NK-92 (cell line): Measurements from ENCODE around the gene ALKBH4.
"Not testable (repeated sequence)": the region's sequence is repeated elsewhere in the genome, so short reads cannot be mapped to it uniquely, and the experiment has no call there.

ENCODE experiments used
- DNase-seq: peaks from one replicate; lab custom pipeline; 2025; ENCODE audit not compliant: unreplicated experiment; lab: John Stamatoyannopoulos, UW

ALKBH4 gene

DNA sequence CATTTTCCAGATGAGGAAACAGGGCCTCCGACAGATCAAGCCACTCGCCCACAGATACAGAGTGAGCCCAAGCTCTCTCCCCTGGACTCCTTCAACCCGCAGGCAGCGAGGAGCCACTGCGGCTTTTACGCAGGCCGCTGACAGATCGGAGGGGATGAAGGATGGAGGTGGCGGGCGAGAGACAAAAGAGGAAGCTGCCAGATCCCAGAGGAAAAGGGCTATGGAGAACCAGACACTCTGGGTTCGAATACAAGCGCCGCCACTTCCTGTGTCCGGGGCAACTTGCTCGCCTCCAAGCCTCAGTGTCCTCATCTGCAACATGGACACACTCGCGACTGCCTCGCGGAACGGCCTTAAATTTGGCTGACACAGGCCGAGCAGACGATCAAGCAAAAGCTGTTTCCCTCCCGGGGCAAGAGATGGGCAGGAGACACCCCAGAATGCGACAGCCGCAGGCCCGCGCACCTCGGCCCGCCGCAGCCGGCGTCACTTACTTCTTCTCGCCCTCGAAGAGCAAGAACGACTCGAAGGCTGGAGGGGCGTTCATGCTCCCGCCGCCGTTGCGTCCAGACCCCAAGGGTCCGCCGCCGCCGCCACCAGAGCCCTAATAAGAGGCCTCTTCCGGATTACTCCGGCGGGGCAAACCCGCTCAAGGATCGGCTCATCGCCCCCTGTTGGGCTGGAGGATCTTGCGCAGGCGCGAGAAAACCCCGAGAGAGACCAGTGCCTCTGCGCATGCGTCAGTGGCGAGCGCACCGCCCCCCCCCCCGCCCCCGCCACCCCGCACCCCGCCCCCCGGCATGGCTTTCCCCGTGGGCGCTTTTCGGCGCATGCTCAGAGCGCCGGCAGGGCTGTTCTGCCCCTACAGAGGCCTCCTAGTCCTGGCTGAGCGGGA lies 13.9 kb upstream of the ALKBH4 start, which contains the start of gene POLR2J:
Gene POLR2J (minus strand): TSS at position 609 of the 895 bp plus-strand sequence. CDS start 62 bp downstream, at position 547.
- DNase-seq, result not testable (repeated sequence)

DNA sequence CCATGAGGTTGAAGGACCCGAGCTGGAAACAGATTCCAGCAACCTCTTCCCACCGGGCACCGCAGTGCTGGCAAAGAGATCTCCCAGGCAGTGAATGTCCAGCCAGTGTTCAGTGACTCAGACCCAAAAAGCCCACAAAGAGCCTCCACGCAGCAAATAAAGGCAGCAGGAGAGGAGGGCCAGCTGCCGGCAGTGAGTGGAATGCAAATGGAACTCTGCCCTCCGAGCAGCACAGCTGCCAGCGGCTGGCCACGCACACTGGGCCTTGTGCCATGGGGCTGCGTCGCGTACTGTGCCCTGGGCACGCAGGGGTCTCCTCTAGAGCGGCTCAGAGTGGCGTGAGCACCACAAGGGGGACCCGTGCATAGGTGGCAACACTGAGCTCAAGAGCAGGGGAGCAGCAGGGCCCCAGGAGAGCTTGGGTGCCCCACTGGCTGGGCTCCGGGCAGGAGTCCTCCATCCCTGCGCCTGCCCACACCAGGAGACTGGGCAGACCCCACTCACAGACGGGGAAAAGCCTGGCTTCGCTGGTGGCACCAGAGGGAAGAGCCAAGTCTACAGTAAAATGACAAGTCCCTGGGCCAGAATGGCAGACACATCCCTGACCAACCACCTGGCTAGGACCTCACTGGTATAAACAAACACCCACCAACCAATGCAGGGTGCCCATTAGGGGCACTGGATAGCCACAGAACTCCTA lies 10.2 kb upstream of the ALKBH4 start:
- not testable (repeated sequence) for DNase-seq

DNA sequence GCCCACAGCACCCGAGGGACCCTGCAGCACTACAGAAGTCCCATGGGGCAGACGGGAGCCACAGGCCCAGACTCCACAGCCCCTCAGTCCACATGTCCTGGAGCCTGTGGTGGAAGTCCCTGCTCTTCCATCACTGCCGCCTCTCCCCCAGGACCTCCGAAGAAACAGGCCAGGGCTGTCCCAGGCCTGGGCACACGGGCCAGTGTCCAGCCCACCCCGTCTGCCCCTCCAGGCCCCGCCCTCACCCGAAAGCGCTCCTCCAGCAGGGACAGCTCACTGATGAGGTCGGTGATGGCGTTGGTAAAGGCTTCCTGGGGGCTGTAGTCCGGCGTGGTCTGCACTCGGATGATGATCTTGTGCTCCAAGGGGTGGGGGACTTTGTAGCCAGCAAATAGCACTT lies 9.5 kb upstream of the ALKBH4 start:
- DNase-seq, result not testable (repeated sequence)

DNA sequence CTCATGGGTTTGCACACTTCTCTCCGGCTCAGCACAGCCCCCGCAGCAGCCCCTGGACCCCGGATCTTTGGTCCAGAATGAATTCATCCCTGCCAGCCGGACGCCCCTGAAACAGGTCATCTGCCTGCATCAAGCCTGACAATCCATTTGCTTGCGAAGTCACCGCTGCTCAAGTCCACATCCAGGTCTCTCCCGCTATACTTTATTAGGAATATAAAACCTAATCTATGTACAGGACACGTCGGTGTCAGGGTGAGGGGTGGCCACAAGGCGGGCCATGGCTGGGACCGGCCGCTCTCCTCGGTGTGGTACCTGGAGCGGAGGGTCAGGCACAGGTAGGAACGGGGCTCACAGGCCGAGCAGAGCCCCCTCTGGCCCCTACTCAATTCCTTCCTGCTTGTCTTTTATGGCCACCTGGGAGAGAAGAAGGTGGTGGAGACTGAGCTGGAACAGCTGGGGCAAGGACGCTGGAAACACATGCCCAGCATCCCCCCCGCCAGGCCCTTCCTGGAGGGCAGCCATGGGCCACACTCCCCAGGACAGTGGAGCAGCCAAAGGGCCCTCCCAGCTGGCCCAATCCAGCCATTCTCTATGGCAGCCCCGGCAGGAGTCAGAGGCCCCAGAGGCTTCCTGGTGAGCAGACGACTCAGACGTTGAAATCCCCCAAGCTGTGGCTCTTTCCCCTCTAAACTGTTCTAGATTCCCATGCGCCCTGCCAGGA lies 8.8 kb upstream of the ALKBH4 start:
- DNase-seq, result no peak

DNA sequence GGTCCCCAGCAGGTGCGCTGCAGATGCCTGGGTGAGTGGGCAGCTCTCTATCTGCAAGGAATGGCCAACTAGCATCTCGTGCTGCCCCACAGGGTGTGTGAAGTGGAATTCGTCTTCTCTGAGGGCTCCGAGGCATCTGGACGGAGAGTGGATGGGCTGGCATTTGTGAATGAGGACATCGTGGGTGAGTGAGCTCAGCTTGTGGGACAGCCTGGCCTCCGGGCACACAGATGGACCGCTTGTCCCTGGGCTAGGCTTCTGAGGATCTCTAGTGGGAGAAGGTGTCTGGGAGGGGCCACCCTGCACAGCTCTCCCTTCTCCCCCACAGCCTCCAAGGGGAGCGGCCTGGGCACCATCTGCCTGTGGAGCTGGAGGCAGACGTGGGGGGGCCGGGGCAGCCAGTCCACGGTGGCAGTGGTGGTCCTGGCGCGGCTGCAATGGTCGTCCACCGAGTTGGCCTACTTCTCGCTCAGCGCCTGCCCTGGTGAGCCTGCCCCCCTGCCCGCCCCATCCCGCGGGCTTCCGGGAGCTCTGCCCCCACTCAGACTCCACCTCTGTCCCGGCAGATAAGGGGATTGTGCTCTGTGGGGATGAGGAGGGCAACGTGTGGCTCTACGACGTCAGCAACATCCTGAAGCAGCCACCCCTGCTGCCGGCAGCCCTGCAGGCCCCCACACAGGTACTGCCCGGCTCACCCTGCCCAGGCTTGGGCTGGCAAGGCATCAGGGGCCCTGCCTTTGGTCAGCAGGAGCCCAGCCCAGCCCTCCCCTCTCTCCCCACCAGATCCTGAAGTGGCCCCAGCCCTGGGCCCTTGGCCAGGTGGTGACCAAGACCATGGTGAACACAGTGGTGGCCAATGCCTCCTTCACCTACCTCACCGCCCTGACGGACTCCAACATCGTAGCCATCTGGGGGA lies 7.7 kb upstream of the ALKBH4 start:
- no peak for DNase-seq

DNA sequence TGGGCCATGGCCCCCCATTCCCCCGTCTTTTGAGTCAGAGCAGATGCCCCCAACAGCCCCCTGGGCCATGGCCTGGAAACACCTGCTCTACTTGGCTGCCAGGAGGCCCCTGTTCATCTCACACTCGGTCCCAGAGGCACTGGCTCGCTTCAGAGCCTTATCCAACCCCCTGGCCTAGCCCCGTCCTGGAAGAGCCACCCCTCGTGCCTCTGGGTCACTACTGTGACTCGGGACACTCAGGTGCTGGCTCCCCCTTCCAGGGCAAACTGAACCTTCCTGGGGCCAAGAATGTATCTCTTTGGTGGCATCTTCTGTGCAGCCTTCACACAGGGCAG lies 7.1 kb upstream of the ALKBH4 start:
- DNase-seq, result no peak

DNA sequence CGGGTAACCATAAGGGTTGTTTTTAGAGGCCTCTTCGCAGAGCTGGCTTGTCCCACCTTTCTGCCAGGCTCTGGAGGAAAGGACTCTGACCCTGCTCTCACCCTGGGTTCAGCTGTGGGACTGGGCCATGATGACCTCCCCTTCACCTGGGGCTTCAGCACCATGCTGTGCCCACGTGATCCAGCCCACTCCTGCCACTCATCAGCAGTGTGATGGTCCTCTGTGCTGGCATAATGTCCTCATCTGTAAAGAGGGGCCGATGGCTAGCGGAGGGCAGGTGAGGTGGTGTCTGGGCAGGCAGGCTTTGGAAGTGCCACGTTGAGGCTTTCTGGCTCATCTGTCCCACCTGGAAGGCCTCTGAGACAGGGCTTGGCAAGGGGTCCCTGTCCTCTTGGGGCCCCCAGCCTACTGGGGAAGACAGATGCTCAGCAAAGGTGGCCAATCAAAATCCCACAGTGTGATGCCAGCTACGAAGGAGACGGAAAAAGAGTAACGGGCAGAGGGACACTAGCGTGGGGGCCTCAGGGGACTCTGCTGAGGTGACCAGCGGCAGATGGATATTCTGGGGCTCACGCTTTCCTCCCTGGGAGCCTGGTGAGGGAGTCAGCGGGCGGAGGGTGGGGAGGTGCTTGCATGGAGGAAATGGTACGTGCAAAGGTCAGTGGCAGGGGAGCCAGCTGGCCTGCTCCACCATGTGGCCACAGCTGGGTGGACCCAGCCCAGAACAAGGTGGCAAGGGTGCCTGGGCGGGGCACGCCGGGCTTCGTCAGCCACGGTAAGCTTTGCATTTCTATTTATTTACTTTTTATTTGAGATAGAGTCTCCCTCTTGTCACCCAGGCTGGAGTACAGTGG lies 5.5 kb upstream of the ALKBH4 start:
- DNase-seq, result no peak

DNA sequence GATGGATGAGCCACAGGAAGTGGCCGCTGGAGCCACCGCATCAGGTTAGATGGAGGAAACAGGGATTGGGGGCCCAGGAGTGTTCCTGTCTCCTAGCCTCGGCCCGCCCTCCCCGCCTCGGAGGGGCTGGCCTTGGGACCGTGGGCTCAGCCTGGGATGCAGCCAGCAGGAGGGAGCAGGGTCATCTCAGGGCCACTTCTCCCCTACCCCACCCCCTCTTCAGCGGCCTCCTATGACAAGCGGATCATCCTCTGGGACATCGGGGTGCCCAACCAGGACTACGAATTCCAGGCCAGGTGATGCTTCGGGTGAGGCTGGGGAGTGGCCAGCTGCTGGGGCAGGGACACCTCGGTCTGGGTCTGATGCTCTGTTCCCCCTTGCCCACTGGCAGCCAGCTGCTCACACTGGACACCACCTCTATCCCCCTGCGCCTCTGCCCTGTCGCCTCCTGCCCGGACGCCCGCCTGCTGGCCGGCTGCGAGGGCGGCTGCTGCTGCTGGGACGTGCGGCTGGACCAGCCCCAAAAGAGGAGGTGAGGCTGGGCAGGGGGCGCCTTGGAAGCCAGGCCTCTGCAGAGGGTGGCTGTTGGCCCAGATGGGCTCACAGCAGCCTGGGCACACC lies 4.8 kb upstream of the ALKBH4 start:
- DNase-seq, result no peak

DNA sequence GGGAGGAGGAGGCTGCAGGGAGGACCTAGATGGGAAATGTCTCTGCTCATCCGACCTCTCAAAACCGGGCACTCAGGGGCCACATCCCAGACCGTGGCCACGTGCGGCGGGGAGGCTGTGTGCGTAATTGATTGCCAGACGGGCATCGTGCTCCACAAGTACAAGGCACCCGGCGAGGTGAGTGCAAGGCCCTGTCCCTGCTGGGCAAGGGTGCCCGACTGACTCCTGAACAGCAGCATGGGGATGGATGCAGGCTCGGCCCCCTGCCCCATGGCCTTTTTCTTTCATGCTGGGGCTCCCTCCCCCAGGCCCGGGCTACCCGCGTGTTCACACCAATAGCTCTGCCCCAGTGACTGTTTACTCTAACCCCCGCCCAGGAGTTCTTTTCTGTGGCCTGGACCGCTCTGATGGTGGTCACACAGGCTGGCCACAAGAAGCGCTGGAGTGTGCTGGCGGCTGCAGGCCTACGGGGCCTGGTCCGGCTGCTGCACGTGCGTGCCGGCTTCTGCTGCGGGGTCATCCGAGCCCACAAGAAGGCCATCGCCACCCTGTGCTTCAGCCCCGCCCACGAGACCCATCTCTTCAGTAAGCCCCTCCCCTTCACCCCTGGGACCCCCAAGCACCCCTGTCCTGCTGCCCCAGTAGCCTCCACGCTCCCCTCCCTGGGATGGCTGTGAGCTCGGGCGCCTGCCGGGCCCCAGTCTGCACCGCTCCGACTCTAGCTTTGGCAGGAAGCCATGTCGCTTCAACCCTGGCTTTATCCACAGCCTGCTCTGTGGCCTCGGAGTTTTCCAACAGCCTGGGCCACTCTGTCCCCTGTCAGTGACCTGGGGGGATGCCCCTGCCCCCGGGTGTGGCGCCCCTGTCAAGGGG lies 4.1 kb upstream of the ALKBH4 start:
- DNase-seq, result no peak

DNA sequence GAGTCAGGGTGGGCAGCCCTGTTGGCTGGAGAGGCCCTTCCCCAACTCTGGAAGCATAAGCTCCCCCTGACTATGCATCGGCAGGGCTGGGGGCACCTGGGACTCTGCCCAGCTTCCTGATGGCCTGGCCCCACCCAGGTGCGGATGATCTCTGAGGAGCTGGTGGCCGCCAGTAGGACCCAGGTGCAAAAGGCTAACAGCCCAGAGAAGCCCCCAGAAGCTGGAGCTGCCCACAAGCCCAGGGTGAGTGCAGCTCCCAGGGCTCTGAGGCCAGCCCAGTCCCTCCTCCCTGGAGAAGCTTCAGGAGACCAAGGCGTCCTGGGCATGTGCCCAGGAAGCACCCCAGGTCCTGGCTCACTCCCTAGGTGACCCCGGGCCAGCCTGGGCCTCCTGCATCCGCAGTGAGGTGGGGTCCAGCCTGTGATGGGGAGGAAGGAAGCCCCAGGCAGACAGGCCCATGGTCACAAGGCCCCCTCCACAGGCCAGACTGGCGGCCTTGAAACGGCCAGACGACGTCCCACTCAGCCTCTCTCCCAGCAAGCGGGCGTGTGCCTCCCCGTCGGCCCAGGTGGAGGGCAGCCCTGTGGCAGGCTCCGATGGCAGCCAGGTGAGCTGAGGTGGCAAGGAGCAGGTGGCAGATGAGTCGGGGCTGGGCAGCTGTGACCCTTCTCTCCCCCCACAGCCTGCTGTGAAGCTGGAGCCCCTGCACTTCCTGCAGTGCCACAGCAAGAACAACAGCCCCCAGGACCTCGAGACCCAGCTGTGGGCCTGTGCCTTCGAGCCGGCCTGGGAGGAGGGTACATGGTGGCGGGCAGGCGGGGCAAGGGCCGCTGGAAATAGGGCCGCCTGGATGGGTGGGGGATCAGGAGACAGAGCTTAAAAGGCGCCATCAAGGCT lies 3.2 kb upstream of the ALKBH4 start:
- DNase-seq, result no peak

DNA sequence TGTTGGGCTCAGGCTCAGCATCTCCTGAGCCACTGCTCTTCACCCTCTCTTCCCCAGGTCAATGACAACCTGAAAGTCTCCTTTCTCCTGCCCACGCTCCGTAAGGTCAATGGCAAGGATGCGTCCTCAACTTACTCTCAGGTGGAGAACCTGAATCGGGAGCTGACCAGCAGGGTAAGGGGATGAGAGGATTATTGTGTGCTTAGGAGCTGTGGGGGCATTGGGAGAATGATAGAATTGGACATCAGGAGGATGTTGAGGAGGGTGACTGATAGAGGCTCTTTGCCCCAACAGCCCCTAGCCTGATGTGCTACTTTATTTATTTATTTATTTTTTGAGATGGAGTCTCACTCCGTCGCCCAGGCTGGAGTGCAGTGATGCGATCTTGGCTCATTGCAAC lies 1.4 kb upstream of the ALKBH4 start:
- DNase-seq, result no peak

DNA sequence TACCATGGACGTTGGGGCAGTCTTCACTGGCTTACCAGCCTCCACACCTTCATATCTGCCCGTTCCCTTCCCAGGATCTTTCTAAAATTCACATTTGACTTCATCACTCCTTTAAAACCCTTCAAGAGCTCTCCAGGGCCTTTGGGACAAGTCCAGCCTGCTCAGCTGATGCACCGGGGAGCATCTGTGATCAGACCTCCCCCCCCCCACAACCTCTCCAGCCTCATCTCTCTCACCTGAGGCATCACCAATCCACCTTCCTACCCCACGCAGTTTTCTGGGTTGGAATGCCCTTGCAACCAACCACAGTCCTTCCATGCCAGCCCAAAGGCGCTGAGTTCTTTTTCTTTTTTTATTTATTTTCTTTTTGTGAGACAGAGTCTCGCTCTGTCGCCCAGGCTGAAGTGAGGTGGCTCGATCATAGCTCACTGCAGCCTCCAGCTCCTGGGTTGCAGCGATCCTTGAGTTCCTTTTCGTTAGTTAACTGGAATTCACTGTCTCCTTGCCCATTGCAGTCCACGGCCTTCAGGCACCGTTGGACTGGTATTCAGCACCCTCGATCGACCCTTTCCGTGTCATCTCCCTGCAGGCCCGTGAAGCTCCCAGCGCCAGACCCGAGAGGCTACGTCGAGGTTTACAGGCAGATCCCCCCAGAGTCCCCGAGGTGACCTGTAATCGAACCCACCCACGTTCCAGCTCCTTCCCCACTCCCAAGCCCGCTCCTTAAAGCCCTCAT lies 654 bp downstream of the ALKBH4 start:
- DNase-seq, result no peak

DNA sequence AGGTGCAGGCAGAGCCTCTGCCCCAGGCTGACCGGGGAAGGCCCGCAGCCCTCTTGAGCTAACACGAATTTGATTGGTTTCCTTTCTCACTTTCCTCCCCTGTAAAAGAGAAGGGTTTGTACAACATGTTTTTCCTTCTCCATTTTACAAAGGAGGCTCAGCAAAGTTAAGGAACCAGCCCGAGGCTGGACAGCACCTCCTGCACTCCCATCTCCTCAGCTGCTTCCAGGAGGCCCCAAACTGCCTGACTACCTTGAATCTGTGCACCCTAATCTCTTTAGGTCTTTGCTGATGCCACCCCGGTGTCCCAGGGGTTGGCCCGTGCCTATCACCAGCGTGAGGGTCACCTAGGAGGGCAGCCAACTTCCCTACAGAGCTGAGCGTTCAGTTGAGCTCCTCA lies 4.2 kb downstream of the ALKBH4 start:
- DNase-seq, result no peak

DNA sequence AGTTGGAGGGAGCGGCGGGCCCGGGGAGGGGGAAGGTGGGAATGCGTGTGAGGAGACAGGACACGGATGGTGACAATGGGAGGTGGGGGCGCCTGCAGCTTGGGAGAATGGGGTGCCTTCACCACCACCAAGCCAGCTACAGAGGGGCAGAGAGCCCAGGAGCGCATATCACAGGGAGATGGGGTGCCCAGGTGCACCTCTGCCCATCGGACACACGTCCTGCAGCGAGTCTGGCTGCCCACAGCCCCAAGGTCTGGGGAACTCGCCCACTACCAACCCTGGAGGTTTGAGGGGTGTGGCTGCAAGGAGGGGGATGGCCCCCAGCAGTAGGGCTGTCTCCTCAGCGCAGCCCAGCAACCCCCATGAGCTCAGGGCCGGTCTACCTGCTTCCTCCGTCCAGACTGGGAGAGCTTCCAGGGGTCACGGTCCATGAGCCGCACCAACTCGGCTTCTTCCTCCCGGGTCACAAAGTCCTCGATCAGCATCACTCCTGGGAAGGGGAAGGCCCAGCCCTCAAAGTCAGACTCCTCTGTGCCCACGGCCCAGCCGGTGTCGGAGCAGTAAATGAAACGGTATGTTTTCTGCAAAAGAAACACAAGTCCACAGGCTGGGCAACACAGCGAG lies 5.3 kb downstream of the ALKBH4 start:
- no peak for DNase-seq

DNA sequence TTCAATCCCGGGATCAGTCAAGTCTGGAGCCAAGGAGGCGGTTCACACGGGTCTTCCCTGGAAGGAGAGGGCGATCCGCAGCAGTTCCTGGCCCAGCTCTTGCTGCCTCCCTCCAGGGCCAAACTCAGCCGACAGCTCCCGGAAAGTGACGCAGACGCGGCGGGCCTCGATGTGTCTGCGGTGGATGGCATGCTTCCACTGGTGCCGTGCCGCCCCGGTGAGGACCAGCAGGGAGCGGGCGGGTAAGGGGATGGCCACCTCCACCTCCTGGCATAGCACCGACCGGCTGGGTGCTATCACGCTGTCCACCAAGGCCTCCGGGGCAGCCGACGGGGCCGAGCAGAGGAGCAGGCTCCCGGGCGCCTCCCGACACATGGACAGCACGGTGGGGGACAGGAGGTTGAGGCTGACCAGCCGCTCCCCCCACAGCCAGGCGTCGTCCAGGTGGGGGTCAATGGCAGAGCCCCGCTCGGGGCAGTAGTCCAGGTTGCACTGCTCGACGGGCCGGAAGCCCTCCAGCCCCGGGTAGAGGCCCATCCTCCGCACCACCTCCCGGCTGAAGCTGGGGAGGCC lies 7.2 kb downstream of the ALKBH4 start:
- no peak for DNase-seq

DNA sequence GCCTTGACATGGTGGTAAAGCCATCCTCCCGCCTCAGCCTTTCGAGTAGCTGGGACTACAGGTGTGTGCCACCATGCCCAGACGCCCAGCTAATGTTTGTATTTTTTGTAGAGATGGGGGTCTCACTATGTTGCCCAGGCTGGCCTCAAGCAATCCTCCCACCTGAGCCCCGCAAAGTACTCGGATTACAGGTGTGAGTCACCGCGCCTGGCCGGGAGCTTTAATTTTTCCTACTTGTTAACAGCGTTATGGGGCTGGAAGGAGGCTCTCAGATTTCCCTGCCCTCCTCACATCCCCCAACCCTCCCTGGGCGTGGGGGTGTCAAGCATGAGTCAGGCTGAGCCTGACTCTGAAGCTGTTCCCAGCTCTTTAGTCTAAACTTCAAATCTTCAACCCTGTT lies 8.3 kb downstream of the ALKBH4 start:
- no peak for DNase-seq
